Lung (tissue), 12 donors: Measurements from ENCODE around the gene COL18A1. TPM values are rescaled to one million over a fixed set of nuclear protein-coding genes. Genes with fewer than 3 reads are reported as not detected.

Experiments
- ATAC-seq: fragments of 200-7000 bp; cut with Tn5 transposase; one replicate; pipeline ENCODE4 v1.9.1; 2020; ENCODE audit warnings: moderate number of reproducible peaks; ENCODE audit not compliant: insufficient read depth, low FRiP score
- DNase-seq, 3 donors: peaks; one replicate each; pipeline ENCODE4 v3.0.0-alpha.2; 2013 to 2017
- H3K27ac ChIP-seq, 2 donors: one replicate each; pipeline ENCODE4 v1.5.1; 2013; ENCODE audit warnings: mild to moderate bottlenecking in 2 of 2, moderate library complexity in 2 of 2, control low read depth in 1 of 2, inconsistent platforms in 1 of 2, low read depth in 1 of 2, low read length in 1 of 2
- H3K27me3 ChIP-seq, 3 donors: one replicate each; pipeline ENCODE4 v1.5.1; 2013; ENCODE audit warnings: low read length in 2 of 3; ENCODE audit not compliant: control insufficient read depth in 3 of 3, insufficient read depth in 3 of 3
- H3K36me3 ChIP-seq, 4 donors: one replicate each; pipeline ENCODE4 v1.5.1; 2013; ENCODE audit warnings: low read length in 4 of 4, mild to moderate bottlenecking in 1 of 4, moderate library complexity in 1 of 4; ENCODE audit not compliant: control insufficient read depth in 4 of 4, insufficient read depth in 4 of 4
- H3K4me1 ChIP-seq, 5 donors: one replicate each; pipeline ENCODE4 v1.5.1; 2013; ENCODE audit warnings: low read length in 5 of 5, mild to moderate bottlenecking in 2 of 5, moderate library complexity in 1 of 5; ENCODE audit not compliant: control insufficient read depth in 5 of 5, insufficient read depth in 5 of 5
- H3K4me3 ChIP-seq: one replicate; pipeline ENCODE4 v1.5.1; 2013; ENCODE audit warnings: mild to moderate bottlenecking, control low read depth, moderate library complexity
- H3K9ac ChIP-seq, 2 donors: one replicate each; pipeline ENCODE4 v1.5.1; 2013; ENCODE audit warnings: low read length in 2 of 2, control low read depth in 1 of 2; ENCODE audit not compliant: insufficient read depth in 1 of 2
- H3K9me3 ChIP-seq, 4 donors: one replicate each; pipeline ENCODE4 v1.5.1; 2013; ENCODE audit warnings: low read length in 3 of 4, mild to moderate bottlenecking in 1 of 4, moderate library complexity in 1 of 4; ENCODE audit not compliant: control insufficient read depth in 4 of 4, insufficient read depth in 3 of 4
- CTCF ChIP-seq: IDR thresholded peaks from 2 replicates; pipeline ENCODE4 v1.5.1; 2012; ENCODE audit warnings: mild to moderate bottlenecking; ENCODE audit errors: control extremely low read depth, extremely low read depth
- WGBS, 2 donors: extraction: QIAGEN DNeasy Blood & Tissue Kit; methylation state at CpG; one replicate each; pipeline ENCODE4 v1.1.7; 2013; 5-methylcytosine and 5-hydroxymethylcytosine counted together
- polyA plus RNA-seq, 2 donors: library from polyadenylated mRNA; stranded (reverse); fragments of 200-250 nt; gene quantifications; one replicate each; pipeline ENCODE4 v1.2.1, GENCODE V29; 2013
- total RNA-seq, 2 donors: library from RNA; depleted of rRNA in 1 of 2; stranded (reverse); fragments of >200 nt in 1 of 2; gene quantifications; one replicate each; pipeline ENCODE4 v1.2.1, GENCODE V29; 2014 to 2021
- donor health status: control.
- donor health status: control.
- donor health status: Bipolar disorder and iron deficiency.
- donor health status: healthy.
- donor health status: DM: yes; HTN: yes; CAD: no.

The COL18A1 gene
- total and polyA plus RNA-seq, 4 donors = 42.7 to 102 (median 45.8) TPM

DNA sequence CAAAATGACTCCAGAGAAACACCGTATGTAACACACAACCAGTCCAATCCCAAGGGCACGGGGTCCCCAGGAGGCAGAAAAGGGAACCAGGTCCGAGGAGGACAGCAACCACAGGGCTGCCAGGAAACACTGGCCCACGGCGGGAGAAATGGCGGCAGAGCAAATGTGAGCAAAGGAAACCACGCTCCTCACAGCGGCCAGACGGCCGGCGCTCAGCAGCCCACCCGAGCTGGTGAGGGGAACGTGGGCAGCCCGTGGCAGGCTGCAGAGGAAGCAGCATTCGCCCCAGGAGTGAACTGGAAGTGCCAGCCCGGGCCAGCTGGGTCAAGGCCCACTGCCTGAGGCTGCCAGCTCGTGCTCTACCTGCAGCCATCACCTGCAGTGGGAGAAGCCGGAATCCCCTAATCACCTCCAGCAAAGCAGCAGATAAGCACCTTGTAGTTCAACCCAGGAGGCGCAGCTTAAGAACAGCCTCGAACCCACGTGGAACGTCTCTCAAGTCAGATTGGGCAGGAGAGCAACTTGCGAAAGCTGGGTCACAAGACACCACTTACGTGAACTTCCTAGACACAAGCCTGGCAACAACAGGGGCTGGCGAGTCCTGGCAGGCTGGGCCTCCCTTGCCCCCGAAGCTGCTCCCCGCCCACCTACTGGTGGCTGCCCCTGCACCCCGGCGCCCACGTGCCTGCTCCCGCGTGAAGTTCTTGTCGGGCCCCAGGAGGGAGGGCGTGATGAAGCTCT, 130.5 kb downstream of the COL18A1 start:
- H3K4me3 ChIP-seq = no peak overlapping the region
- peak overlapping the region in 1 of 2 donors; percentile 23 for H3K27ac ChIP-seq
- peaks cover 0 to 6% (median 0%) of the 10 kb centered on the region in 4 donors for H3K36me3 ChIP-seq
- no peak overlapping the region for H3K9ac ChIP-seq
- peak; percentile 20 for ATAC-seq
- no peak for DNase-seq
- no peak for TF ChIP-seq CTCF
- 47 to 64% methylated on average over 34 of the region's 34 CpGs for WGBS, 2 donors
- peaks cover 0 to 26% (median 12%) of the 10 kb centered on the region in 5 donors for H3K4me1 ChIP-seq
- no peaks in the 10 kb centered on the region for H3K9me3 ChIP-seq
- no peaks in the 10 kb centered on the region for H3K27me3 ChIP-seq

DNA sequence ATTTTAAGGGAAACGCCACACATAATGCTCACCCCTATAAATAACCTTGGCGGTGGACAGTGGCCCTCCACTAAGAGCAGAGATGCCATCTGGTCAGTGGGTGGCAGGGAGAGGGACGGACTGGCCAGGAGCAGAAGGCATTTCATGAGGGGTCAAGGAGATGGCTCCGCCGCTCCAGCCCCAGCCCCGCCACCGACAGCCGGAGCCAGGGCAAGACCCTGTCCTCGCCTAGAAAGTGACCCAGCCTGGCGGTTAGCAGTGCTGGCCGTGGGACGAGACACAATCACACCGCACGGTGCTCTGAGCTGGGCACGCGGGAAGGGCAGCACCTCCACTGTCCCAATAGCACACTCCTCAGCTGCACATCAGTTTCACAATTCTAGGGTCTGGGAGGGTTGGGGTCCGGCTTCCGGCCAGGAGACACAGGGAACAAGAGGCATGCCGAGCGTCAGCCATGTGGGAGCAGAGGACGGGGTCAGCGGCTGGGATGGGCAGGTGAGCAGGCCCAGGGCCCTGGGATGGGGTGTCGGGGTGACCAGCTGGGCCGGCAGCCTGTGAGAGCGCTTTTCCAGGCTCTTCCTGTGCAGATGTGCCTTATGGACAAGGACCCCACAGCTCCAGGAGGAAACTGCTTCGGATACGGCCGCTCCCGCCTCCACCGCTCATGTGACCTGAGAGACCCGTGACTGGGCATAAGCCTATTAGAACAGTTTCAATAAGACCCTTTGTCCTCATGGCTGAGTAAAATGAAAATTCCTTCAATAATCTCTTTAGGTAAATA, 131.5 kb downstream of the COL18A1 start:
- no peak overlapping the region for H3K4me3 ChIP-seq
- H3K27me3 ChIP-seq = no peaks in the 10 kb centered on the region
- no peak overlapping the region for H3K9ac ChIP-seq
- H3K27ac ChIP-seq = no peak overlapping the region
- no peaks in the 10 kb centered on the region for H3K9me3 ChIP-seq
- H3K4me1 ChIP-seq = peaks cover 0 to 34% (median 17%) of the 10 kb centered on the region in 5 donors
- WGBS, 2 donors = 92% methylated on average over 31 of the region's 31 CpGs
- H3K36me3 ChIP-seq = peaks cover 0 to 6% (median 0%) of the 10 kb centered on the region in 4 donors
- ATAC-seq (no peak), DNase-seq (no peak)
- no peak for TF ChIP-seq CTCF

DNA sequence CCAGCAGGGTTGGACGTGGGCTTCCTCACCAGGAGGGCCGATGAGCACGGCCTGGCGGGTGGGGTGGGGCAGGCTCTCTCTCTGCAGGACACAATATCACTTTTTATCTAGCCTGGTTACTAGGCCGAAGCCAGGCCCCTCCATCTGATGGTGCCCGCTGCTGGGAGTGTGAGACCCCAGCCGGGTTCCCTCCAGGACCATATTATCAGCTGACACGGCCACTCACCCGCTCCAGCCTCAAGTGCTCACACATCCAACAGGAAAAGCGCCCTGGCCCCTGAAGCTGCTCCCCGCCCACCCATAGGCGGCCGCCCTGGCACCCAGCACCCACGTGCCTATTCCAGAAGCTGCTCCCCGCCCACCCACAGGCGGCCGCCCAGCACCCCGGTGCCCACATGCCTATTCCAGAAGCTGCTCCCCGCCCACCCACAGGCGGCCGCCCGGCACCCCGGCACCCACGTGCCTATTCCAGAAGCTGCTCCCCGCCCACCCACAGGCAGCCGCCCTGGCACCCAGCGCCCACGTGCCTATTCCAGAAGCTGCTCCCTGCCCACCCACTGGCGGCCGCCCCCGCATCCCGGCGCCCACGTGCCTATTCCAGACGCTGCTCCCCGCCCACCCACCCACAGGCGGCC, 132.3 kb downstream of the COL18A1 start:
- Histone ChIP-seq H3K27ac (no peak overlapping the region), H3K4me3 (no peak overlapping the region), H3K27me3 (no peaks in the 10 kb centered on the region), H3K9me3 (no peaks in the 10 kb centered on the region), H3K36me3 (peaks cover 0 to 3% (median 0%) of the 10 kb centered on the region in 4 donors), H3K9ac (no peak overlapping the region), H3K4me1 (peaks cover 0 to 36% (median 19%) of the 10 kb centered on the region in 5 donors)
- DNase-seq (no peak), ATAC-seq (no peak)
- no peak for TF ChIP-seq CTCF
- 94 to 96% methylated on average over 37 of the region's 37 CpGs for WGBS, 2 donors
